ENCODE results near the gene PIBF1.
"Not testable (repeated sequence)": the region's sequence is repeated elsewhere in the genome, so short reads cannot be mapped to it uniquely, and the experiment has no call there.

Gene PIBF1

DNA sequence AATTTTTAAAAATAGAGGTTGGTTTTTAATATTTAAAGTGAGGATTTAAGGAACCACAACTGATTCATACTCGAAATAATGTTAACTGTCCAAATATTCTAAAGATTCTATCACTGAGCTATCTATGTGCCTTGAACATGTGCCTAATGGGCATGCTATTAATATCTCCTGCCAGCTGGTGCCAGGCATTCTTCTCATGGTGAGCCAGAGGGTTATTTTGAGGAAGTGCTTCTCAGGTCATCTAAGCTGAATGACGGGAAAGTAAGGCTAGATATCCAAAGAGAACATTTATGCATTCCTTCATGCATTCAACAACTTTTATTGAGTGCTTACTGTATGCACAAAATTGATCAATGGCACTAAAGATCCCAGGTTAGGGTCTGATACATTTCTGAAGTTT, 138.2 kb downstream of the PIBF1 start:
- no peak for DNase-seq

DNA sequence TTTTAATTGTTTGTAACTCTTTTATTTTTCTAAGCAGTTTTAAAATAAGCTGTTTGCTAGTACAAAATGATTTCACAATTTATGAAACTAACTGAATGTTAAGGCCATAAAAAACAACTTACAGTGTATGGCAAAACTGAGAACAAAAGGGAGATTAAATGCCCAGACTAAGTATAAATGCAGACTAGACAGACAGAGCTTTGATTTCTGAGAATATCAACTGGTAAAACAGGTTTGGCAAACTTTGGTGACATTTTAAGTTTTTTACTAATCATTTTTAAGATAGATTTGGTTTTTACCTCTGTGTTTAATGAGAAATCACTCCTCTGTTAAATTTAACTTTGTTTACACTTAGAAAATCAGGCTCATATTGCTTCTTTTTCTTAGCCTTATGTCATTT, 149.4 kb downstream of the PIBF1 start:
- DNase-seq: no peak

DNA sequence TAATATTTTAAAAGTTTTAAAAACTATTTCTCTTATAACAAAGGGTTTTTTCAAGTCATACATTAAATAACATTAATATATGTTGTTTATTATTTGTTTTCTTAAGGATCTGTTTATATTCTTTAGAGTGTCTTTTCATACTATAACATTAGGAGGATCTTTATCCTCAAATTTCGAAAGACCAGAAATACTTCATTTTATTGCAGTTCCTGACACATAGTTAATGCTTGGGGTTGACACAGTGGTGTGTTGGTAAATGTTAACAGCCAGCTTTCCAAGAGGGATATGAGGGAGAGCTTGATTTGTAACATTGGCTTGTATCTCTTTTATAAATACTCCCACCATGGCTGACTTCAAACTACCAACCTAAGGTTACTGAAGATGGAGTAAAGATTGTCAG, 150.3 kb downstream of the PIBF1 start:
- DNase-seq: no peak

DNA sequence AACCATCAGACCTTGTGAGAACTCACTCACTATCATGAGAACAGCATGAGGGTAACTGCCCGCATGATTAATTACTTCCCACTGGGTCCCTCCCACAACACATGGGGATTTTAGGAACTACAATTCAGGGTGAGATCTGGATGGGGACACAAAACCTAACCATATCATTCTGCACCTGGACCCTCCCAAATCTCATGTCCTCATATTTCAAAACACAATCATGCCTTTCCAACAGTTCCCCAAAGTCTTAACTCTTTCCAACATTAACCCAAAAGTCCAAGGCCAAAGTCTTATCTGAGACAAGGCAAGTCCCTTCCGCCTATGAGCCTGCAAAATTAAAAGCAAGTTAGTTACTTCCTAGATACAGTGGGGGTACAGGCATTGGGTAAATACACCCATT, 164.3 kb downstream of the PIBF1 start:
- not testable (repeated sequence) for DNase-seq

DNA sequence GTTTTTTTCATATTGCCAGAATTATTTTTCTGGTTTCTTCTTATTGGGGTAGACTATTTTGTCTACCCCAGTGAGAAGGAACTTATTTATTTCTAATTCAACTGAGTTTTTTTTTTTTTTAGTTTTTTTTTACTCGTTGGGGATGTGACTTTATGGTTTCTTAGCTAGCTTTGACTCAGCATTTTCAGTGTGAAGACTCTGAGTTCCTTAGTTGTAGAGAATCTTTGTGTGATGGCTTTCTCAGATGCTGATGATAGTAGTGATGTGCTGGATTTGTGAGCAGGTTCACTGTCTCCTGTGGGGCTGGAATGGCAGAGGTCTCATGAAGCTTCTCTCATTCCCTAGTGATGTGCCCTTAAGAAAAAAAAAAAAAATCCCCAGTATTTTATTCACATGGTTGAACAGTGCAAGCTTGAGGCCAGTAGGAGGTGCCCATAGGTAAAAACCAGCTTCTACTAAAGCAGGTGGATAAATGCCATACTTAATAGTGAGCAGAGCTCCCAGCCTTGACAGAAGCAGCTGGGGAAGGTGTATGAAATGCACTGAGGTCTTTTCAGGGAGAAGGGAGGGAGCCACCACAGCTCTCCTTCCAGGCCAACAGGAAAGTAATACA, 170.7 kb downstream of the PIBF1 start:
- no peak for DNase-seq

DNA sequence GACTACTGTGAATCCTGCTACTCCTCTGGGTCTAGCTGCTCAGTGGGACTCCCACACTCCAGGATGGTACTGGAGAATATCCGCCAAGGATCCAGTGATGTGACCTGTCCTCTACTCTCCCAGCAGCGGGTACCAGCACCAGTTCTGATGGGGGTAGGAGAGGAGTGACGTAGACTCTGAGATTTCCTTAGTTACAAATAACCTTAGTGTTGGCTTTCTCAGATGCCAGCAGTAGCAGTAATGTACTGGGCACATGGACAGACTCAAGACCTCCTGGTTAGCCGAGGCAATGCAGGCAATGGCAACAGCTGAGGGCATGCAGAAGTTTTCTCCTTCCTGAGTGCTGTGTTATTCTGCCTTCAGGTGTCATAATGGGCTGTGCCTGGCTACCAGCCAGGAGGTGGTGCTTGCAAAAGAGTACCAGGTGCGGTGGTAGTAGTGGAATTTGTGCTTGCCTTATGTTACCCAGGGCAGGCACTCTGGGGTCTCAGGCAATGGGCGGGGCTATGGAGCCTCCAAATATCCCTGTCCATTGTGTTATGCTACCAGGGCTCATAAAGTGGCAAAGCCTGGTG, 171.5 kb downstream of the PIBF1 start:
- DNase-seq: no peak

DNA sequence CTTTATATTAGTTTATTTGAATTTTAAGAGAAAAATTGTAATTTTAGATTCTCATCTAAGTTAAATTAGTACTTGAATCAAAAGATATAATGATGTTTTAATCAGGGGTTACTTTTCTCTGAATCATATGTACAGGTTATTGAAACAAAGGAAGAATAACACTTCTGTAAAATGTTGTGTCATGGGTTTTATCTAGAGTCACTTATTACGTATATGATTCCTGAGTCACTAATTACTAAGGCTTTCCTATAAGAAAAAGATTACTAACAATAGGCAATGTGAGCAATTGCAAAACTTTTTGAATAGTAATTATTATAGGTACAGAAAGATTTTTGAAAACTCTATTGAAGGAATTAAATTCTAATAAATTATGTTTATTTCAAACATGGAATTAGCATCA, 177.7 kb downstream of the PIBF1 start:
- no peak for DNase-seq

DNA sequence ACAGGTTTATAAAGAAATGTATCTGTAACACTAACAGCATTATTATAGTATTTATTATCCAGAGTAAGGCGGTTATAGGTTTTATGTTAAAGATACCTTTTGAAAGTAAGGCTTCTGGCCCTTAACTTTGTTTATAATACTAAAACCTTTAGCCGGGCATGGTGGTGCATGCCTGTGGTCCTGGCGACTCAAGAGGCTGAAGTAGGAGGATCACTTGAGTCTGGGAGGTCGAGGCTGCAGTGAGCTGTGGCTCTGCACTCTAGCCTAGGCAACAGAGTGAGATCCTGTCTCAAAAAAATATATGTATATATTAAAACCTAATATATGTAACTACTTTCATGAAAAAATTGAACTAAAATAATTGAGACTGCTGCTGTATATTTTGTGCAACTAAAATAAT, 178.2 kb downstream of the PIBF1 start:
- DNase-seq: no peak

DNA sequence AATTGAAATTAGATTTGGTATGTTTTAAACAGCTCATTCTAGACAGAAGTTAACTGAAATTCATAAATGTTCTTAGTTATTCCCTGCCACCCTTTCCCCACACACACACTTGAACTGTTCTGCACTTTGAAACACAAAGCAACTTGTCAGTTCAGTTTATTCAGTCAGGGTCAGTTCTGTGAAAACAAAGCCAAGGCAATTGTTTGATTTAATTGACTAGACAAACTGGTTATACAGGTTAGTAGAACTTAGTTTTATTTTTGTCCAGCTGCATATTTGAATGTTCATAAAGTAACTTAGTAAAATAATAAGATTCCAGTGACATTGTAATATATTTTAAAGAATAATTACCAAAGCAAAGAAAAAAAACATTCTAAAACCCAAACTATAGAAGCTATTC, 178.6 kb downstream of the PIBF1 start:
- DNase-seq: no peak

DNA sequence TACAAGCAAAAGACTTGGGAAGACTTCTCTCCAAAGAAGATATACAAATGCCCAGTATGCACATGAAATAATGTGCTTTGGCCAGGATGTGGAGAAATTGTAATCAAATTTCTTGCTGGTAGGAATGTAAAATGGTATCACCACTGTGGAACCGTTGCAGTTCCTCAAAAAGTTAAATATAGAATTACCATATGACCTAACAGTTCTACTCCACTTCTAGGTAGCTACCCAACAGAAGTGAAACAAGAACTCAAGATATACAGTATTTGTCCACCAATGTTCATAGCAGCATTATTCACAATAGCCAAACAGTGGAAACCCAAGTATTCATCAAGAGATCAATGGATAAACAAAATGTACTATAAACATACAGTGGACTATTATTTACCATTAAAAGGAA, 181.8 kb downstream of the PIBF1 start:
- no peak for DNase-seq

DNA sequence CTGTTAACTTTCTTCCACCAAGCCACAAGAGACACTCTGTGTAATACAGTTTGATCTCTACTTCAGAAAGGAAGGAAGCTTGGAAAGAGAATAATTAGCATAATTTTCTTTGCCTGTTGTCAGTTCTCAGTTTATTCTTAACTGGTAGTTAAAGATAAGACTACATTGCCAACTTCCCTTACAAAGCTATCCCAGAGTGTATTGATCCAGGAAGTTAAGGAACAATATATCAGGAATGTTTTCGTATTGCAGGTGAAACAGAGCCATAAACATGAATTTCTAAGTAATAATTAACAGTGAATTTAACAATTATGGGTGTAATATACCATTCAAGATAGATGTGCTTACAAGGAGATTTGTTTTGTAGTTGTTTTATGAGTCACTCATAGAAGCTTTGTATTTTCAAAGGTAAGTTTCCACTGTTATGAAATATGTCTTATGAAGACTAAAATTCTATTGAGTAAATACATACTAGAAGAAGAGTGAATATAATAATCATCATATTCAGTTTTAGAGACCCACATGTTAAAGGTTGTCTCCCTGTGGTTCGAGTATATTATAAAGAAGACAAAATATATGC, 188.5 kb downstream of the PIBF1 start:
- DNase-seq: no peak

DNA sequence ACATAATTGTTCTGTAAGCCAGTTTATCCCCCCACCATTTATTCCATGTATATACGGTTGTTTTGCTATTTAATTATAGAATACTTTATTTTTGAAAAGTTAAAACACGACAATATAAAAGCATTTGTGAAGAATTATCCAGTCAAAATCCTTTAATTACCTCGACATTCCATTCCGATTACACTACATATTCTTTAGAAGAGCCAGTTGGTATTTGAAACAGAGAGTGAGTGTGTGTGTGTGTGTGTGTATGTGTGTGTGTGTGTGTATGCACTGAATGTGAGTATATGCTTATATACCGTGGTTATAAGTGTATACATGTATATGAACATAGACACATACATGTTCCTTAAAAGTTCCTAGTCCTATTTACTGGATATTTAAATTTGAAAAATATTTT, 189.0 kb downstream of the PIBF1 start:
- DNase-seq: no peak

DNA sequence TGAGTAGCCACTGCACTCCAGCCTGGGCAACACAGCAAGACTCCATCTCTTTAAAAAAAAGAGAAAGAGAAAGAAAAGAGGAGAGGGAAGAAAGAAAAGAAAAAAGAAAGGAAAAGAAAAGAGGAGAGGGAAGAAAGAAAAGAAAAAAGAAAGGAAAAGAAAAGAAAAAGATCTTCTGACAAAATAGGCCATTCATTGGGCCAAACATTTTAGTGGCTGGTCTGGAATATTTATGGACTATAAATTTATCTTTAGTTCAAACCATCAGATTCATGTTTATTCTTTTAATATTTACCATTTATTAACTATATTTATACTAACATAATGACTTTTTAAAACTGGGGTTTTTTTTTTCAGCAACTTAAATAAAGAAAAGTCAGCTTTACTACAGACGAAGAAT, 191.3 kb downstream of the PIBF1 start:
- DNase-seq: no peak

DNA sequence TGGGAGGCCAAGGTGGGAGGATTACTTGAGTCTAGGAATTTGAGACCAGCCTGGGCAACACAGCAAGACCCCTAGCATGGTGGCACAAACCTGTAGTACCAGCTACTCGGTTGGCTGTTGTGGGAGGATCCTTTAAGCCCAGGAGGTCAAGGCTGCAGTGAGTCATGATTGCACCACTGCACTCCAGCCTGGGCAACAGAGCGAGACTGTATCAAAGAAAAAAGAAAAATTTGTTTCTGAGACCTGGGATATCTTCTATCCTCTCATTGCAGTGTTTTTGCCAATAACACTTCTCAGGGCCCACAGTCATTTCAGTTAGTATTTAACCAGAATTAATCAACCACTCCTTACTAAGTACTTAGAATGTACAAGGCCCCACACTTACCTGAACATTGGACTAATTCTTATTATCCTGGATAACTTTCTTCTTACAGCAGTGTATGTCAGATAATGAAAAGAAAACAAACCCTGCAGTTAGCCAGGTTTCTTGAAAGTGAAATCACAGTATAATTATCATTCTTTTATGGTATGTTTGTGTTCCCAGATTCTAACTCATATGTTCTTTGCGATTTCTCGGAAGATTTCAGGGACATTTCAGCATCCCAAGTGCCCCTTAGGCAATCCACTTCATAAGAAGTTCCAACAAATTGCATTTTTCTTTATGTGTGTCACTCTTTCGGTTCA, 201.3 kb downstream of the PIBF1 start:
- DNase-seq: no peak

DNA sequence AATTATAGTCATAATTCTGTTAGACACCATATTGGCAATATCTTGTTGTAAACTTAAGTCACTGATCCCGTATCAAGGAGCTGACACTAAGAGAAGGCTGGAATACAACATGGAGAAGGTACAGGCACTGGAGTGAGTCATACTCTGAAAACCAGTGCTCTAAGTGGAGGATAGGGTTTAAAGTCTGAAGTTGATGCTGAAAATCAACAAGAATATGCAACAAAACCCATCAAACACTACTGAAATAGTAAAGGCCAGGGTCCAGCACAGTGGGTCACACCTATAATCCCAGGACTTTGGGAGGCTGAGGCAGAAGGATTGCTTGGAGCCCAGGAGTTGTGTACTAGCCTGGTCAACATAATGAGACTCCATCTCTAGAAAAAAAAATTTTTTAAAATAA, 203.7 kb downstream of the PIBF1 start:
- no peak for DNase-seq

DNA sequence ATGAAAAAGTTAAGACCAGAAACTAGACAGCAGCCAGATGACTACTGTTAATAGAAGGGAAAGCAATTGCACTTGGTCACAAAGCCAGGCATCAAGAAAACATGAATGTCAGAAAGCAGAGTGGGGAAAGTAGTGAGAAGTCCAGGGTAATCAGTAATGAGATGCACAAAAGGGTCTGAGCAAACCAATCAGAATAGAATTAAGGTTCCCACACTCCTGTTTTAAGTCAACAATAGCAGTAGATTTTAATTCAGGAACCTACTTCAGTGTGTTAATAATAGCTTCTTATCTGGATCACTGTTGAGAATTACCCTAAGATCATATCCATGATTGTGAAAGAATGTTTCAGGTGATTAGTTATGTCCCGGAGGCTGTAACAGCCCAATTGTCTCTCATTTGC, 204.3 kb downstream of the PIBF1 start:
- no peak for DNase-seq

DNA sequence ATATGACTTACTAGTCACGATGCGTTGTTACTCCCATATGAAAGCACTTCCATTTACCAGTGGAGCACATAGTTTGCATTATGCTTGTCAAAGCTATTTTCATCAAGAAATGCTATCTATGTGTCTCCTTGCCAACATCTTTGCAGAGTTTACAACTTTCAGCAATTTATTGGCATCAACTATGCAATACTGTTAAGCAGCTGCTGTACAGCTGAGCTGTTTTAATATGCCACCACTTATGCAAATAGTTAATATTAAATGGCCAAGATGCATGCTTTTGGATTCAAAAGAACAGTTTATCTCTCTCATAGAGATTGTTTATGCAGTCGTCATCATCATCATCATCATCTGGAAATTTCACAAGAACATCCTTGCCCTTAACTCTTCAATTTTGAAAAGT, 209.0 kb downstream of the PIBF1 start:
- no peak for DNase-seq

DNA sequence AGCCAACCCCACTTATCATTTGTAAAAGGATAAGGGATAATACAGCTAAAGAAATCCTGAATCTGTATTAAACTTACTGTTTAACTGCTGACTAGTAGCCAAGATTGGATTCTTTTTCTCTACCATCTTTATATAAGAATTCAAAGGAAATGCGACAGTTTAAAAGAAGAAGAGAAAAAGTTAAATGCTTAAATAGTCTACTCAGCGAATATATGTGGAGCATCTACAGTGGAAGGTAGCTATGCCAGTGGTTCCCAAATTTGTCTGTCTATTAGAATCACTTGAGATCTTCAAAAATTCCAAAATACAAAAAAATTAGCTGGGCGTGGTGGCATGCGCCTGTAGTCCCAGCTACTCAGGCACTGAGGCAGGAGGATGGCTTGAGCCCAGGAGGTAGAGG, 216.1 kb downstream of the PIBF1 start:
- DNase-seq: no peak

DNA sequence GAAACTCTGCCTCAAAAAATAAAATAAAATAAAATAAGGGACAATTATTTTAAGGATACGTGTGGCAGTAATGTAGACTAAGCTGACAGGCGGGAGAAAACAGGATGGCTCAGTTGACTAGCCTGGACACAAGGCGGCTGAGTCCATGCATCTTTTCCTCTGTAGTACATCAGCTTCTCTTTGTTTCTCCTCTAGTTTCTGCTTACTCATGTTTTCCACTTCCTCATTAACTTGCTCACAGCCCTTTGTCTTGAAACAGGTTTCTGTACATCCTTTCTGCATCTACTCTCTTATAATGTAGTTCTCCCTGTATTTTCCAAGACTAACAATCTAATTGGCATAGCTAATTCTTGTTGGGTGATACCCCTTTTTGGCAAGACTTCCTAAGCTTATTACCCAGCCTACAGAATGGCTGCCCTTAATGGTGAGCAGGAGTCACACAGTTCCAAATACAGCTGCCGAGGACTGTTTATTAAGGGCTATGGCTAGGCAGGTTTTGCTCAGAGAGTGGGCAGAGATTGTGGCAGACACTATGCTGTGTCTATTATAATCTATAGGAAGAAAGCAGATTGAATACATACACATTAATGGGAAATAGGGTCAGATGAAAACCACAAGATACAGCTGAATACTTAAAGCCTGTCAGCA, 218.2 kb downstream of the PIBF1 start:
- no peak for DNase-seq

DNA sequence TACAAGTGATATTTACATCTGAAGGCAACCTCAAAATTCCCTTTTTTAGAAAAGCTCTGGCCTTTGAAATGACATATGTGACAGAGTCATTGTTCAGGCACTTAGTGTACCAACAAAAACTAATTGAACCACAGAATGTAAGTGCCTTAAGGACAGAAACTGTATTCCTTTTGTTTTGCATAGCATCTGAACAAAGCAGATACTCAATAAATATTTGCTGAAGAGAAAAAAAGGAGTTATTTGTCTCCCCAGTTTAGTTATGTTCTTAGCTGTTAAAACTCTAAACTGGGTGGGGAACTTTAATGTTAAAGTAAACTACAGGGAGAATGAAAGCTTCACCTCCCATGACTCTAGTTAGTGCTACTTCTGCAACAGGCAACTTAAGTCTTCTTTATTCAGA, 220.0 kb downstream of the PIBF1 start:
- no peak for DNase-seq

DNA sequence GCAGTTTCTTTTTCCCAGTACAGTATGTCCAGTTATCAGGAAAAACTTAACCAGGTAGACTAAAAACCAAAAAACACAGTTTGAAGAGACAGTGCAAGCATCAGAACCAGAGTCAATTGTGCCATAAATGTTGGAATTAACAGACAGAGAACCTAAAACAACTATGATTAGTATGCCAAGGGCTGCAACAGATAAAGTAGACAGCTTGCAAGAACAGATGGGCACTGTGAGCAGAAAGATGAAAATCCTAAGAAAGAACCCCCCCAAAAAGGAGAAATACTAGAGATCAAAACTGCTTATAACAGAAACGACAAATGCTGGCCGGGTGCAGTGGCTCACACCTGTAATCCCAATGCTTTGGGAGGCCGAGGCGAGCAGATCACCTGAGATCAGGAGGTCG, 229.8 kb downstream of the PIBF1 start:
- no peak for DNase-seq

DNA sequence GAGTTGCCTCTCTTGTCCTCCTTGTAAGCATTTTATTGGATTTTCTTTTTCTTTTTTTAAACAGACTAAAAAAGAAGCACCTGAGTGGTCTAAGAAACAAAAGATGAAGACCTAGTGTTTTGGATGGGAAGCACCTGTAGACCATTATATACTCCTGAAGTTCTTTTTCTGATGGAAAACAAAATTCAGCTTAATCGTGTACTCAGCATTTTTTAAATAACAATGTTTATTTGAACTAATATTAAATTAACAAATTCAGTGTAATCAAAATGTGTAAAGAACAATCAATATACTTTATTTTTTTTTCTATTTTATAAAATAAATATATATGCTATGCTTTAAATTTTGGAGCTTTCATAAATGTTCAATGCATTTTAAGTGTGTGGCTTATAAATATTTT, 233.9 kb downstream of the PIBF1 start:
- DNase-seq: no peak

DNA sequence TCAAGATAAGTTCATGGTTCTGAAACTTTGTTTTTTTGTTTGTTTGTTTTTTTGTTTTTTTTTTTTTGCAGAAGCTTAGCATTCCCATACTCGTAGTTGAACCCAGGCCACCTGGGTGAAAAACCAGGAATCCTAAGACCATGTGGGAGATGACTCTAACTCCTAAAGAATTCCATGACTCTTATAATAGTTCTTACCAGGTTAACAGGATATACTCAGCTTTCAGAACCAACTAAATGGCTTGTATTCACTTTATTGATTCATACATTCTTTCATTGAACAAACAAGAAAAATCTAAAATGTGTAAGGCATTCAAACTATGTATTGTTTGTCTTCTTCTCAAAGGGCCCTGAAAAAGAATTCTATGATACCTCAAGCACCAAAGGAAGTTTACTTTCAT, 236.4 kb downstream of the PIBF1 start:
- DNase-seq: no peak

Data from CD4-positive, alpha-beta T cell treated with Interleukin-17A for 1 hour (primary cell).